PC-9 (cell line): ENCODE results near the gene AUTS2. TPM values are rescaled to one million over a fixed set of nuclear protein-coding genes. Genes with fewer than 3 reads are reported as not detected.

Source experiments
- BruUV-seq: library from RNA; stranded (reverse); fragments of 400-500 nt; replicated peaks from 2 replicates; lab custom pipeline; 2021; lab: Mats Ljungman, UMichigan
- CTCF ChIA-PET: fragments of 300-600 bp; sonication (Branson Sonifier 250); formaldehyde crosslinking; loops from one replicate; lab custom pipeline; 2022; ENCODE audit warnings: antibody characterized with exemption; lab: Charles Lee
- POLR2A ChIA-PET: fragments of 300-600 bp; sonication (Branson Sonifier 250); formaldehyde crosslinking; loops from one replicate; lab custom pipeline; 2022; ENCODE audit warnings: antibody characterized with exemption; ENCODE audit not compliant: unreplicated experiment; lab: Charles Lee
- DNase-seq, 2 experiments: peaks; one replicate each; pipeline versions ENCODE4 v3.0.0 to v3.0.0-alpha.2; 2015 to 2022; ENCODE audit warnings: mixed read lengths in 1 of 2
- H2AFZ ChIP-seq: fragments of 200-600 bp; sonication (generic); 2 replicates; pipeline ENCODE4 v1.8.1; 2017; ENCODE audit warnings: antibody characterized with exemption
- H3F3A ChIP-seq: fragments of 200-600 bp; sonication (generic); 2 replicates; pipeline ENCODE4 v1.8.1; 2017; ENCODE audit warnings: antibody characterized with exemption, mild to moderate bottlenecking, low read depth; ENCODE audit not compliant: insufficient read depth
- H3K27ac ChIP-seq: fragments of 200-600 bp; sonication (generic); 2 replicates; pipeline ENCODE4 v1.6.1; 2016; ENCODE audit warnings: mixed run types
- H3K27me3 ChIP-seq: fragments of 200-600 bp; sonication (generic); 2 replicates; pipeline ENCODE4 v1.6.1; 2016; ENCODE audit warnings: low read depth, mixed run types; ENCODE audit not compliant: insufficient read depth
- H3K36me3 ChIP-seq: fragments of 200-600 bp; sonication (generic); 2 replicates; pipeline ENCODE4 v1.6.1; 2016; ENCODE audit warnings: low read depth, mixed run types
- H3K4me1 ChIP-seq: fragments of 200-600 bp; sonication (generic); replicated peaks from 2 replicates; pipeline ENCODE4 v1.6.1; 2016; ENCODE audit warnings: mixed run types; ENCODE audit not compliant: insufficient read depth
- H3K4me2 ChIP-seq: fragments of 200-600 bp; sonication (generic); 2 replicates; pipeline ENCODE4 v1.6.1; 2017; ENCODE audit warnings: mixed run types
- H3K4me3 ChIP-seq: fragments of 200-600 bp; sonication (generic); 2 replicates; pipeline ENCODE4 v1.6.1; 2016; ENCODE audit warnings: mixed run types
- H3K79me2 ChIP-seq: fragments of 200-600 bp; sonication (generic); 2 replicates; pipeline ENCODE4 v1.6.1; 2017; ENCODE audit warnings: low read depth, mixed run types
- H3K9me2 ChIP-seq: fragments of 200-600 bp; sonication (generic); 2 replicates; pipeline ENCODE4 v1.8.1; 2017; ENCODE audit warnings: mild to moderate bottlenecking; ENCODE audit not compliant: insufficient read depth
- H3K9me3 ChIP-seq: fragments of 200-600 bp; sonication (generic); 2 replicates; pipeline ENCODE4 v1.8.1; 2016; ENCODE audit warnings: low read depth; ENCODE audit not compliant: insufficient read depth
- H4K20me1 ChIP-seq: fragments of 200-600 bp; sonication (generic); 2 replicates; pipeline ENCODE4 v1.8.1; 2017; ENCODE audit not compliant: insufficient read depth
- EZH2 ChIP-seq: fragments of 200-600 bp; sonication (generic); IDR thresholded peaks from 2 replicates; pipeline ENCODE4 v1.8.0; 2017; ENCODE audit warnings: antibody characterized with exemption, low read depth
- intact Hi-C: fragments of 100-400 bp; cut with micrococcal nuclease; formaldehyde crosslinking; loops from one replicate; pipeline ENCODE4 v1.10.0; 2022; ENCODE audit not compliant: unreplicated experiment
- total RNA-seq: library from RNA; stranded (reverse); gene quantifications from 2 replicates; pipeline ENCODE4 v1.2.3, GENCODE V29; 2021
- TF ChIP-seq, protein P1 (sequence below): fragments of 200-600 bp; sonication (generic); conservative IDR thresholded peaks from 2 replicates; pipeline ENCODE4 v1.6.1; 2017; ENCODE audit warnings: mixed run types, antibody characterized with exemption, mild to moderate bottlenecking, moderate library complexity

Gene AUTS2
- total RNA-seq, 1 experiment from 2014 or later = not detected

- intact Hi-C loops = no loop called here
- BruUV-seq = no TSS peak
- H3K9me2 ChIP-seq = no peaks in the 10 kb centered on the region
- no peak overlapping the region for H2AFZ ChIP-seq
- no peaks in the 10 kb centered on the region for H3K27me3 ChIP-seq
- no peak overlapping the region for H3K4me3 ChIP-seq
- DNase-seq = no peak
- H3K36me3 ChIP-seq = no peaks in the 10 kb centered on the region
- H3K4me1 ChIP-seq = no peaks in the 10 kb centered on the region
- no peaks in the 10 kb centered on the region for H3F3A ChIP-seq
- ChIA-PET CTCF (no interaction called here), POLR2A (no interaction called here)
- no peak for TF ChIP-seq EZH2
- TF ChIP-seq, protein P1, sequence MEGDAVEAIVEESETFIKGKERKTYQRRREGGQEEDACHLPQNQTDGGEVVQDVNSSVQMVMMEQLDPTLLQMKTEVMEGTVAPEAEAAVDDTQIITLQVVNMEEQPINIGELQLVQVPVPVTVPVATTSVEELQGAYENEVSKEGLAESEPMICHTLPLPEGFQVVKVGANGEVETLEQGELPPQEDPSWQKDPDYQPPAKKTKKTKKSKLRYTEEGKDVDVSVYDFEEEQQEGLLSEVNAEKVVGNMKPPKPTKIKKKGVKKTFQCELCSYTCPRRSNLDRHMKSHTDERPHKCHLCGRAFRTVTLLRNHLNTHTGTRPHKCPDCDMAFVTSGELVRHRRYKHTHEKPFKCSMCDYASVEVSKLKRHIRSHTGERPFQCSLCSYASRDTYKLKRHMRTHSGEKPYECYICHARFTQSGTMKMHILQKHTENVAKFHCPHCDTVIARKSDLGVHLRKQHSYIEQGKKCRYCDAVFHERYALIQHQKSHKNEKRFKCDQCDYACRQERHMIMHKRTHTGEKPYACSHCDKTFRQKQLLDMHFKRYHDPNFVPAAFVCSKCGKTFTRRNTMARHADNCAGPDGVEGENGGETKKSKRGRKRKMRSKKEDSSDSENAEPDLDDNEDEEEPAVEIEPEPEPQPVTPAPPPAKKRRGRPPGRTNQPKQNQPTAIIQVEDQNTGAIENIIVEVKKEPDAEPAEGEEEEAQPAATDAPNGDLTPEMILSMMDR = no peak
- no peaks in the 10 kb centered on the region for H3K79me2 ChIP-seq
- H4K20me1 ChIP-seq = no peaks in the 10 kb centered on the region
- no peak overlapping the region for H3K4me2 ChIP-seq
- H3K27ac ChIP-seq = no peak overlapping the region
- no peaks in the 10 kb centered on the region for H3K9me3 ChIP-seq
These were observed 914.5 kb downstream of the AUTS2 start for GRCh38 chr7:70512761-70513160.

DNA sequence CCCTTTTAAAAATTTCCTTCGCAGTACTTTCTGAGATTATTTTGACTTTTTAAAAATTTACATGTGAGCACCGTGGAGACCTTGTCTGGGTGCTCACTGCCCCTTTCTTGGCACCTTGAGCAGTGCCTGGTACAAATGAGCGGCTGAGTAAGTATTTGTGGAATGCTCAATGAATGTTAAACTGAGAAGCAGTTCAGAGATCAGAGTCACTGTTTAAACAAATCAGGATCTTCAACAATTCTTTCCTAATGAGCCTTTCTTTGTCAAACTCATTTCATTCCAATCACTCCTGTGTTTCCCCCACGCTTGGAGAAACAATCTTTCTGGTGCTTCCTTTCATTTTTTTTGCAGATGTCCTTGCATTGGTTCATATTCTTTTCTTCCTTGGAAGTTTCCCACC is 922.3 kb downstream of the AUTS2 start:
- H4K20me1 ChIP-seq = no peaks in the 10 kb centered on the region
- H3K36me3 ChIP-seq = no peaks in the 10 kb centered on the region
- DNase-seq = no peak
- TF ChIP-seq, protein P1 = no peak
- TF ChIP-seq EZH2 = no peak
- no peaks in the 10 kb centered on the region for H3K9me3 ChIP-seq
- no peaks in the 10 kb centered on the region for H3K4me1 ChIP-seq
- no TSS peak for BruUV-seq
- no peak overlapping the region for H3K4me2 ChIP-seq
- no peak overlapping the region for H3K4me3 ChIP-seq
- POLR2A ChIA-PET = no interaction called here
- H3K27ac ChIP-seq = no peak overlapping the region
- H3K27me3 ChIP-seq = 0 out of 2 replicates have a peak, but pooled peaks cover 10% of the 10 kb centered on the region
- H3K9me2 ChIP-seq = no peaks in the 10 kb centered on the region
- H3K79me2 ChIP-seq = no peaks in the 10 kb centered on the region
- CTCF ChIA-PET = no interaction called here
- no peaks in the 10 kb centered on the region for H3F3A ChIP-seq
- intact Hi-C loops = no loop called here
- no peak overlapping the region for H2AFZ ChIP-seq

GRCh38 chr7:70523249-70523988 is 925.1 kb downstream of the AUTS2 start:
- Histone ChIP-seq H3K9me3 (no peaks in the 10 kb centered on the region), H3F3A (no peaks in the 10 kb centered on the region), H3K27ac (no peak overlapping the region), H4K20me1 (no peaks in the 10 kb centered on the region), H3K27me3 (peaks cover 14% of the 10 kb centered on the region; the same call in 1 of the 2 replicates), H3K9me2 (no peaks in the 10 kb centered on the region), H3K4me3 (no peak overlapping the region), H3K79me2 (no peaks in the 10 kb centered on the region), H3K4me2 (no peak overlapping the region), H3K36me3 (no peaks in the 10 kb centered on the region), H3K4me1 (no peaks in the 10 kb centered on the region), H2AFZ (no peak overlapping the region)
- no peak for TF ChIP-seq EZH2
- TF ChIP-seq, protein P1 = no peak
- ChIA-PET CTCF (no interaction called here), POLR2A (no interaction called here)
- no peak for DNase-seq
- intact Hi-C loops = no loop called here
- BruUV-seq = no TSS peak
